SK-N-SH treated with all-trans-retinoic acid at 6 μM for 48 hours (cell line): Measurements from ENCODE around the gene PON3.

Source experiments
- ARNTL ChIP-seq: fragments of 450-650 bp; formaldehyde crosslinking; IDR thresholded peaks from 2 replicates; pipeline ENCODE4 v1.5.0; 2020; ENCODE audit warnings: low read depth, mild to moderate bottlenecking, moderate library complexity, borderline replicate concordance
- CSDC2 ChIP-seq: fragments of 250-450 bp; sonication (Bioruptor Pico); IDR thresholded peaks from 2 replicates; pipeline ENCODE4 v1.5.0; 2020; ENCODE audit warnings: mild to moderate bottlenecking, moderate library complexity
- GLIS3 ChIP-seq: fragments of 250-450 bp; sonication (Bioruptor Pico); IDR thresholded peaks from 2 replicates; pipeline ENCODE4 v1.5.0; 2020; ENCODE audit warnings: mild to moderate bottlenecking, moderate library complexity
- OSR1 ChIP-seq: fragments of 250-450 bp; sonication (Bioruptor Pico); IDR thresholded peaks from 2 replicates; pipeline ENCODE4 v1.8.0; 2022; ENCODE audit warnings: moderate library complexity, mild to moderate bottlenecking, inconsistent platforms
- RARB ChIP-seq: fragments of 250-450 bp; sonication (Bioruptor Pico); IDR thresholded peaks from 2 replicates; pipeline ENCODE4 v1.8.0; 2021; ENCODE audit warnings: mild to moderate bottlenecking, moderate library complexity
- SNAI2 ChIP-seq: fragments of 250-450 bp; sonication (Bioruptor Pico); IDR thresholded peaks from 2 replicates; pipeline ENCODE4 v1.5.0; 2020; ENCODE audit warnings: mild to moderate bottlenecking, moderate library complexity
- ZFP3 ChIP-seq: fragments of 250-450 bp; sonication (Bioruptor Pico); IDR thresholded peaks from 2 replicates; pipeline ENCODE4 v1.5.0; 2020; ENCODE audit warnings: mild to moderate bottlenecking, moderate library complexity
- ZFP30 ChIP-seq: fragments of 450-650 bp; formaldehyde crosslinking; IDR thresholded peaks from 2 replicates; pipeline ENCODE4 v1.5.0; 2022; ENCODE audit warnings: mild to moderate bottlenecking, moderate library complexity
- ZNF8 ChIP-seq: fragments of 450-650 bp; formaldehyde crosslinking; IDR thresholded peaks from 2 replicates; pipeline ENCODE4 v1.5.0; 2020; ENCODE audit warnings: mild to moderate bottlenecking, moderate library complexity
- TF ChIP-seq, protein P1 (sequence below): fragments of 250-450 bp; sonication (Bioruptor Pico); IDR thresholded peaks from 2 replicates; pipeline ENCODE4 v1.5.0; 2020; ENCODE audit warnings: mild to moderate bottlenecking, moderate library complexity
- TF ChIP-seq, protein P2 (sequence below): fragments of 250-450 bp; sonication (Bioruptor Pico); IDR thresholded peaks from 2 replicates; pipeline ENCODE4 v1.8.0; 2021; ENCODE audit warnings: low read depth, mild to moderate bottlenecking, moderate library complexity, borderline replicate concordance
- TF ChIP-seq, protein P3 (sequence below): fragments of 250-450 bp; sonication (Bioruptor Pico); IDR thresholded peaks from 2 replicates; pipeline ENCODE4 v1.5.1; 2020; ENCODE audit warnings: low read depth, mild to moderate bottlenecking, moderate library complexity

DNA sequence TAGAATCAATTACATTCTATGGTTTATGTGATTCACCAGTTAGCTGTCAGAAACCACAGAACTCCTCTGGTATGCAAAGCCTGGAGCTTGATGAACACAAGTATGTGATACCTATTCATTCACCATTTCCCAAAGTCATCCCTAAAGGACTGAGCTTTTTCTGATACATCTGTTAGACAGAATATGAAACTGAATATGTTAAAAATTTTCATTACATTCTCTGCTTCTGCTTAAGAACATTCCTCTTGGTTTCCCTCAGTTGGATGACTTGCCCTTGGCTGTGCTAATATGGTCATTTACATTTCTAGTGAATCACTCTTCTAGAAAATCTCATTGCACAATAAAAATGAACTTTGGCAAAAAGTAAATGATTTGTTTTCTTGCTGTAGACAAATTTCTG is 61.1 kb downstream of the PON3 start:
- TF ChIP-seq OSR1 (CRISPR knock-in tag) (no peak), ZNF8 (no peak), ARNTL (CRISPR knock-in tag) (no peak), SNAI2 (no peak), ZFP30 (CRISPR knock-in tag) (no peak), RARB (no peak), ZFP3 (CRISPR knock-in tag) (no peak), CSDC2 (no peak), GLIS3 (CRISPR knock-in tag) (no peak)
- TF ChIP-seq, protein P1, sequence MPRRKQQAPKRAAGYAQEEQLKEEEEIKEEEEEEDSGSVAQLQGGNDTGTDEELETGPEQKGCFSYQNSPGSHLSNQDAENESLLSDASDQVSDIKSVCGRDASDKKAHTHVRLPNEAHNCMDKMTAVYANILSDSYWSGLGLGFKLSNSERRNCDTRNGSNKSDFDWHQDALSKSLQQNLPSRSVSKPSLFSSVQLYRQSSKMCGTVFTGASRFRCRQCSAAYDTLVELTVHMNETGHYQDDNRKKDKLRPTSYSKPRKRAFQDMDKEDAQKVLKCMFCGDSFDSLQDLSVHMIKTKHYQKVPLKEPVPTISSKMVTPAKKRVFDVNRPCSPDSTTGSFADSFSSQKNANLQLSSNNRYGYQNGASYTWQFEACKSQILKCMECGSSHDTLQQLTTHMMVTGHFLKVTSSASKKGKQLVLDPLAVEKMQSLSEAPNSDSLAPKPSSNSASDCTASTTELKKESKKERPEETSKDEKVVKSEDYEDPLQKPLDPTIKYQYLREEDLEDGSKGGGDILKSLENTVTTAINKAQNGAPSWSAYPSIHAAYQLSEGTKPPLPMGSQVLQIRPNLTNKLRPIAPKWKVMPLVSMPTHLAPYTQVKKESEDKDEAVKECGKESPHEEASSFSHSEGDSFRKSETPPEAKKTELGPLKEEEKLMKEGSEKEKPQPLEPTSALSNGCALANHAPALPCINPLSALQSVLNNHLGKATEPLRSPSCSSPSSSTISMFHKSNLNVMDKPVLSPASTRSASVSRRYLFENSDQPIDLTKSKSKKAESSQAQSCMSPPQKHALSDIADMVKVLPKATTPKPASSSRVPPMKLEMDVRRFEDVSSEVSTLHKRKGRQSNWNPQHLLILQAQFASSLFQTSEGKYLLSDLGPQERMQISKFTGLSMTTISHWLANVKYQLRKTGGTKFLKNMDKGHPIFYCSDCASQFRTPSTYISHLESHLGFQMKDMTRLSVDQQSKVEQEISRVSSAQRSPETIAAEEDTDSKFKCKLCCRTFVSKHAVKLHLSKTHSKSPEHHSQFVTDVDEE (CRISPR knock-in tag): no peak
- TF ChIP-seq, protein P2, sequence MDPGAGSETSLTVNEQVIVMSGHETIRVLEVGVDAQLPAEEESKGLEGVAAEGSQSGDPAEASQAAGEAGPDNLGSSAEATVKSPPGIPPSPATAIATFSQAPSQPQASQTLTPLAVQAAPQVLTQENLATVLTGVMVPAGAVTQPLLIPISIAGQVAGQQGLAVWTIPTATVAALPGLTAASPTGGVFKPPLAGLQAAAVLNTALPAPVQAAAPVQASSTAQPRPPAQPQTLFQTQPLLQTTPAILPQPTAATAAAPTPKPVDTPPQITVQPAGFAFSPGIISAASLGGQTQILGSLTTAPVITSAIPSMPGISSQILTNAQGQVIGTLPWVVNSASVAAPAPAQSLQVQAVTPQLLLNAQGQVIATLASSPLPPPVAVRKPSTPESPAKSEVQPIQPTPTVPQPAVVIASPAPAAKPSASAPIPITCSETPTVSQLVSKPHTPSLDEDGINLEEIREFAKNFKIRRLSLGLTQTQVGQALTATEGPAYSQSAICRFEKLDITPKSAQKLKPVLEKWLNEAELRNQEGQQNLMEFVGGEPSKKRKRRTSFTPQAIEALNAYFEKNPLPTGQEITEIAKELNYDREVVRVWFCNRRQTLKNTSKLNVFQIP (CRISPR knock-in tag): no peak
- TF ChIP-seq, protein P3, sequence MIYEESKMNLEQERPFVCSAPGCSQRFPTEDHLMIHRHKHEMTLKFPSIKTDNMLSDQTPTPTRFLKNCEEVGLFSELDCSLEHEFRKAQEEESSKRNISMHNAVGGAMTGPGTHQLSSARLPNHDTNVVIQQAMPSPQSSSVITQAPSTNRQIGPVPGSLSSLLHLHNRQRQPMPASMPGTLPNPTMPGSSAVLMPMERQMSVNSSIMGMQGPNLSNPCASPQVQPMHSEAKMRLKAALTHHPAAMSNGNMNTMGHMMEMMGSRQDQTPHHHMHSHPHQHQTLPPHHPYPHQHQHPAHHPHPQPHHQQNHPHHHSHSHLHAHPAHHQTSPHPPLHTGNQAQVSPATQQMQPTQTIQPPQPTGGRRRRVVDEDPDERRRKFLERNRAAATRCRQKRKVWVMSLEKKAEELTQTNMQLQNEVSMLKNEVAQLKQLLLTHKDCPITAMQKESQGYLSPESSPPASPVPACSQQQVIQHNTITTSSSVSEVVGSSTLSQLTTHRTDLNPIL (CRISPR knock-in tag): no peak
